HG03520 (cell line): ENCODE measurements around the gene ZNF135.

Experiments
- ATAC-seq: cut with Tn5 transposase; IDR thresholded peaks from one replicate; pipeline ENCODE4 v1.9.1; 2021; ENCODE audit warnings: mild to moderate bottlenecking, moderate library complexity; ENCODE audit not compliant: unreplicated experiment

The ZNF135 gene

GRCh38 chr19:58059003-58059670 is at the start of gene ZNF135:
Gene ZNF135, plus strand, starts transcription at chr19:58059282. Its CDS starts 721 bp downstream, at chr19:58060003.
- ATAC-seq, result no peak

- ATAC-seq, result no peak
Observed at GRCh38 chr19:58009301-58009665, 49.8 kb upstream of the ZNF135 start.

GRCh38 chr19:58009666-58010301 is 49.3 kb upstream of the ZNF135 start:
- ATAC-seq, result no peak

GRCh38 chr19:58010507-58010906 is 48.6 kb upstream of the ZNF135 start:
- no peak for ATAC-seq

GRCh38 chr19:58014141-58014540 is 44.9 kb upstream of the ZNF135 start:
- ATAC-seq, result no peak

- no peak for ATAC-seq
Observed at GRCh38 chr19:58020129-58020528, 39.0 kb upstream of the ZNF135 start.

GRCh38 chr19:58021541-58022282 is 37.4 kb upstream of the ZNF135 start:
- ATAC-seq, result no peak

- no peak for ATAC-seq
Observed at GRCh38 chr19:58022283-58022660, 36.8 kb upstream of the ZNF135 start.

GRCh38 chr19:58024661-58025060 is 34.4 kb upstream of the ZNF135 start:
- no peak for ATAC-seq

GRCh38 chr19:58033741-58034476 is 25.2 kb upstream of the ZNF135 start, which contains the start of gene ZSCAN1:
Gene ZSCAN1, plus strand, starts transcription at chr19:58034025. Its CDS starts 3,812 bp downstream, at chr19:58037837.
- ATAC-seq, result no peak

- no peak for ATAC-seq
Observed at GRCh38 chr19:58034477-58034793, 24.6 kb upstream of the ZNF135 start.

GRCh38 chr19:58035863-58036262 is 23.2 kb upstream of the ZNF135 start:
- ATAC-seq, result no peak

- ATAC-seq, result no peak
Observed at GRCh38 chr19:58037927-58038687, 21.0 kb upstream of the ZNF135 start.

- no peak for ATAC-seq
Observed at GRCh38 chr19:58038688-58039204, 20.3 kb upstream of the ZNF135 start.

- ATAC-seq, result no peak
Observed at GRCh38 chr19:58040751-58041525, 18.1 kb upstream of the ZNF135 start.

GRCh38 chr19:58042495-58043340 is 16.4 kb upstream of the ZNF135 start:
- ATAC-seq, result no peak

- no peak for ATAC-seq
Observed at GRCh38 chr19:58044391-58044790, 14.7 kb upstream of the ZNF135 start.

GRCh38 chr19:58044886-58045285 is 14.2 kb upstream of the ZNF135 start:
- no peak for ATAC-seq
